HG03342 (cell line): ENCODE results near the gene LOC128125822.
A peak's percentile ranks its signal among the peaks of the same experiment; 100 is the strongest.

Experiments used
- ATAC-seq: cut with Tn5 transposase; IDR thresholded peaks from one replicate; pipeline ENCODE4 v1.9.1; 2021; ENCODE audit warnings: mild to moderate bottlenecking, moderate library complexity; ENCODE audit not compliant: unreplicated experiment

LOC128125822 gene

GRCh38 chr6:63554782-63555181 lies 17.5 kb upstream of the LOC128125822 start:
- no peak for ATAC-seq

GRCh38 chr6:63556369-63556768 lies 15.9 kb upstream of the LOC128125822 start:
- ATAC-seq = no peak

DNA sequence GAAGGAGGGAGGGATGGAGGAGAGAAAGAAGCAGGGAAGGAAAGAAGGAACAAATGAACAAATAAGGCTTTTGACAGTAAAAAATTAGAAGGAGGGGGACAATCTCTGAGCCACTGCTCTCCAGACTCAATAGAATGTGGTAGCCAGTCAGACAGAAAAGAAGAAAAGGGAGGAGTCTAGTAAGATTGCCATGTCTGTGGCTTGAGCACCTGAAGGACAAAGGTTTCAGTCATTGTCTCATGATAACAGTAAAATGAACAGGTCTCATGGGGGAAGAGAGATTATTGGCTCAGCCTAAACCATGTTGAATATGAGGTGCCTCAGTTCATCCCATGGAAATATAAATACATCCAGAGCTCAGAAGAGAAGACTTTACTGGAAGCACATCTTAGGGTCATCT lies 14.0 kb upstream of the LOC128125822 start:
- peak; percentile 53 for ATAC-seq

DNA sequence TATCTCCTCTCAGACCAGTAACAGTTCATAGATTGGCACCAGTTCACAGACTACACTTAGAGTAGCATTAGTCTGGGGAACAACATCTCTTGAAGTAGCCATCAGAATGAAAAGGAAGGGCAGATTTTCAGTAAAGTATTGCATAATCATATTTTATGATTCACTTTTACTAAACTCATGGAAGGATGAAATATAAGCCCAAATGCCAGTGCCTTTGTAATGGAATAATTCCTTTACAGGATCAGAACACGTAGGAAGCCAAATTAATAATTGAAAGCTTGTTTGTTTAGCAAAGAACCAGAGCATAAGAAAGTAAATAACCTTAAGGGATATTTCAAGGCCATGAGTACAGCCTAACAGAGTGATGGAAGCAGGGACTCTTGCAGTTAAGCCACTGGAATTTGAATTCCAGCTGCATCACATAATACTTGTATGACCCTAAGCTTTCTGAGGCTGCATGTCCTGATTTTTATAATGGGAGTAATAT lies 11.4 kb upstream of the LOC128125822 start:
- no peak for ATAC-seq

- no peak for ATAC-seq
Observed at GRCh38 chr6:63561288-63561687, 11.0 kb upstream of the LOC128125822 start.

DNA sequence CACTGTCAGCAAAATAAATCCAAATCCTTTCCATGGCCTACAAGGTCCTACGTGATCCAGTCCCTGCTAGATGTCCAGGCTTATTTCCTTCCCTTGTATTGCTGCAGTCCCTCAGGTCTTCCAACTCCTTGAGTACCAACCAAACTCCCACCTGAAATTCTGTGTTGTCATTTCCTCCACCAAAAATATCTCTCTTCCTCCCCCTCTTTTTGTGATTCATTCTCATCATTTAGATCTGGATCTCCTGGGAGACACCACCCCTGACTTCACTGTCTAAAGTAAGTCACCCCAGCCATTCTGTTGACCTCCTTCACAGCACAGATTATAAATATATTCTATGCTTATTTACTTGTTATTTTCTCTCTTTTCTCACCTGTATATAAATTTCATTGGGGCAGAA lies 9.0 kb upstream of the LOC128125822 start:
- ATAC-seq = no peak

- ATAC-seq = no peak
Observed at GRCh38 chr6:63565058-63565726, 7.1 kb upstream of the LOC128125822 start.

- no peak for ATAC-seq
Observed at GRCh38 chr6:63565727-63566596, 6.3 kb upstream of the LOC128125822 start.

DNA sequence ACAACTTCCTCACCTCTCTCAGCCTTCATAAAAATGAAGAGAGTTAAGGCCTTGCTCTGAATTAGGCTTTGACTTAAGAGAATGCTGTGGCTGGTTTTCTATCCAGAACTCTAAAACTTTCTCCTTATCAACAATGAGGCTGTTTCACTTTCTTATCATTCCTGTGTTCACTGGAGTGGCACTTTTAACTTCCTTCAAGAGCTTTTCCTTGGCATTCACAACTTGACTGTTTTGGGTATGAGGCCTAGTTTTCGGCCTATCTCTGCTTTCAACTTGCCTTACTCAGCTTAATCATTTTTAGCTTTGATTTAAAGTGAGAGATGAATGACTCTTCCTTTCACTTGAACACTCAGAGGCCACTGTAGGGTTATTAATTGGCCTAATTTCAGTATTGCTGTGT lies 4.3 kb upstream of the LOC128125822 start:
- no peak for ATAC-seq

GRCh38 chr6:63571361-63572043 lies 778 bp upstream of the LOC128125822 start:
- peak; percentile 1 for ATAC-seq

DNA sequence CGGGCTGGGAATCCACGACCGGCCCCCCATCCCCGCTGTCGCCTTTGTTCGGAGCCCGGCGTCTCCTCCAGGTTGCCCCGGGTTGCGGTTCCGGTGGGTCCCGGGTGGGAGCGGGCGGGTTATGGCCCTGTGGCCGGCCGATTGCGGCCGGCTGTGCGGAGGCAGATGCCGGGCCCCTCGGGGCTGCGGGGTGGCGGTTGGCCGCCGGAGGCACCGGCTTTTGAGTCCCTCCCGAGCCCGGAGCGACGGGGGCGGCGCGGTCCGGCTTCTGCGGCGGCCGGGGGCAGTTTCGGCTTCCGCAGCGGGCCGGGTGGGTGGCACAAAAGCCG lies 431 bp downstream of the LOC128125822 start:
- peak; percentile 2 for ATAC-seq

DNA sequence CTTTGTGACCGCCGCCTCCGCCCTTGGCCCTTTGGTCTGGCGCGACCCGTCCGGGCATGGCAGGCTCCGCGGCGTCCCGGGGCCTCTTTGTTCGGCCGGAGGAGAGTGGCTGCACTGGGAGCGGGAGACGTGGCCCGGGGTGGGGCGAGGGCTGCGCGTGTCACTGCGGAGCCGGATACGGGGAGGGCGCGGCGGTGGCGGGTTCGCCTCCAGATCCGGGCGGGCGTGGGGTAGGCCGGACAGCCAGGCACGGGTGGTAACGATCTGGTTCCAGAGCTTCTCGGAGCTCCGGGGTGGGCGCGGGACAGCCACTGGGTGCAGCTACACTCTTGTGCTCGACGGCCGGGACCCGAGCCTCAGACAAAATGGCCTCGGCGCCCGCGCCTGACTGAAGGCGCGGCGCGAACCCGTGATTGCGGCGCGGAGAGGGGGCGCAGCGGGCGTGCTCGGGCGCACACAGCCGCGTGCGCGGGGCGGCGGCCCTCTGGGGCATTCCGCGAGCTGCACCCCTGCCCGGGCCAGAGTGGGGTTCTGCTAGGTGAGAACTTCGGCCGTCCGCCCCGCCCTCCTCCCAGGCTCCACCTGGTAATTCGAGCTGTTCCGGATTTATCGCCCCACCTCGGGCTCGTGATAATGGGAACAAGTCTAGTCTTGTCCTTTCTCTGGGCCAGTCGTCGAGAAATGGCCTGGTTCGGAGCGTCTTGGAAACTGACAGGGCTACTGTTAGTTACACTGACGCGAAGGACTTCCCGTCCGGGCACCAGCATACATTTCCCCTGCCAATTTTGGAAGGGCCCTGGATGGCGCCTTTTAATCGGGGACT lies 1.0 kb downstream of the LOC128125822 start:
- ATAC-seq = peak; percentile 35

DNA sequence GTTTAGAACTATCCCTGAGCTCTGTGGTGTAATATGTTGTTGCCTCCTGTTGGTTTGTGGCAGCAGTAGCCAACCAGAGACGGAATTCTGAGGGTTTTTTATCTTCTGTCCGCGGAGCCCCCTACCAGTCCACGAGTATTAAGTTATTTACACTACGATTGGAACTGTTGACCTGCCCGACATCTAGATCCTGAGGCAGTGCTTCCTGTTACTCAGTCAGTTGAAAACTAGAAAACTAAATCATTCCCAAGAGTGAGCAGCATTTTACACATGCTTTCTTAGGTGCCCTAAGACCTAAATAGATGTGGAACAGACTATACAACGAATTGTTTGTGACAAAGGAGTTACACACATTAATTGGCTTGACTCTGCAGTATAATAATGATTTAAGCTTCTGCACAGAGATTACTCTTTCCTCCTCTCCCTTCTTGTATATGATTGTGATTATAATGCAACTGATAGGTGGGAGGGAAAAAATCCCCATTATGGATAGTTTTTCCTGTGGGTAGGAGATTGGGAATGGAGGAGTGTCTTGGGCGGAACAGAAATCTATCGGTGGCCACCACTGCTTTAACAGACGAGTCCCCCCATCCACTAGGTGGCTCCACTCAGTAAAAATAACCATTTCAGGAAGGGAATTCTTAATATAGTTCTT lies 1.7 kb downstream of the LOC128125822 start:
- ATAC-seq = peak; percentile 6

DNA sequence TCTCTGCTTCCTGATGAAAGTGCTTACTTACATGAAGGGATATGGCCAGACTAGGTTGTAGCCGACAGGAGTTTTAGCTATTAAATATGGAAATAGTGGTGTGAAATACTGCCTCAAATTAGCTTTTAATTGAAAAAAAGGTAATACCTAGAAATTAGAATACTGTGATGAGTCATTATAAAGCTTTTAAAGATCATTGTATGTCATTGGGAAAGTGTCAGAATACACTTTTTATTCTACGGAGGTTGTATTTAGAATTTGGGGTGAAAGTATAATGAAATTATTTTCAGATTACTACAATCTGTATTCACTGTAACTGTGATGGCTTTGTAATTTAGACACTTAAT lies 2.2 kb downstream of the LOC128125822 start:
- ATAC-seq = no peak

DNA sequence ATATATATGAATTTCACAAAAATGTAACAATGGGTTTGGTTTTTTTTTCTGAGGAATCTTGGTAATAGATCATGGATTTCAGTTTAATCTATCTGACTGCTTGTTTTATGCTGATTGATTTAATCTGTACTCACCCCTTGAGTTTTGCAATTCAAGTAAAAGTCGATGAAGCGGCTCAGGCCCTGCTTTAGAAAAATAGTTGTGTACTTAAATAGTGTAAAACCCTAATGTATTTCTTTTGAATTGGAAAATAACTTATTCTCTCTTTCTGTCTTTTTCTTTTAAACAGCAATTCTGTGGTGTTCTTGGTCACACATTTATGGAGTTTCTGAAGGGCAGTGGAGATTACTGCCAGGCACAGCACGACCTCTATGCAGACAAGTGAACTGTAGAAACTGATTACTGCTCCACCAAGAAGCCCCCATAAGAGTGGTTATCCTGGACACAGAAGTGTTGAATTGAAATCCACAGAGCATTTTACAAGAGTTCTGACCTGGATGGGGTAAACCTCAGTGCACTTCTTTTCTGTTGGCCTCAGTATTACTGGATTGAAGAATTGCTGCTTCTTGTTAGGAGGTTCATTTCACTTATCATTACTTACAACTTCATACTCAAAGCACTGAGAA lies 4.0 kb downstream of the LOC128125822 start:
- no peak for ATAC-seq

- no peak for ATAC-seq
Observed at GRCh38 chr6:63576985-63577712, 4.9 kb downstream of the LOC128125822 start.

DNA sequence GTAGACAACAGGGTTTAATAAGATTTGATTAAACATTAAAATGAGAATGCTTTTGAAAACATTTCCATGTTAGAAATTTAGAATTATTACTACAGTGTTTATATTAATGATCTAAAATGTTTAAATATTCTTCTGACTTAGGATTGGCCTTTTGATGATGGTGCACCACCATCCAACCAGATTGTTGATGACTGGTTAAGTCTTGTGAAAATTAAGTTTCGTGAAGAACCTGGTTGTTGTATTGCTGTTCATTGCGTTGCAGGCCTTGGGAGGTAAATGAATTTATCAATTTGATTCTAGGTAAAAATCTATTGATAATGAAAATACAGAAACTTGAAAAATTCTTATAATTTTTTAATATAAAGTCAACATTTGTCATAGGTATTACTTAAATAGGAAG lies 6.5 kb downstream of the LOC128125822 start:
- ATAC-seq = no peak

DNA sequence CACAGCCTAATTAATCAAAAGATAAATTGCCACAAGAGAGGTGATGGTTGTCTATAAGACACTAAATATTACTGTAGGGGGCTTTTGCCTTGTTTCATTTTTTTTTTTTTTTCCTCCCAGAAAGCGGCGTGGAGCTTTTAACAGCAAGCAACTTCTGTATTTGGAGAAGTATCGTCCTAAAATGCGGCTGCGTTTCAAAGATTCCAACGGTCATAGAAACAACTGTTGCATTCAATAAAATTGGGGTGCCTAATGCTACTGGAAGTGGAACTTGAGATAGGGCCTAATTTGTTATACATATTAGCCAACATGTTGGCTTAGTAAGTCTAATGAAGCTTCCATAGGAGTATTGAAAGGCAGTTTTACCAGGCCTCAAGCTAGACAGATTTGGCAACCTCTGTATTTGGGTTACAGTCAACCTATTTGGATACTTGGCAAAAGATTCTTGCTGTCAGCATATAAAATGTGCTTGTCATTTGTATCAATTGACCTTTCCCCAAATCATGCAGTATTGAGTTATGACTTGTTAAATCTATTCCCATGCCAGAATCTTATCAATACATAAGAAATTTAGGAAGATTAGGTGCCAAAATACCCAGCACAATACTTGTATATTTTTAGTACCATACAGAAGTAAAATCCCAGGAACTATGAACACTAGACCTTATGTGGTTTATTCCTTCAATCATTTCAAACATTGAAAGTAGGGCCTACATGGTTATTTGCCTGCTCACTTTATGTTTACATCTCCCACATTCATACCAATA lies 7.8 kb downstream of the LOC128125822 start:
- ATAC-seq = no peak

DNA sequence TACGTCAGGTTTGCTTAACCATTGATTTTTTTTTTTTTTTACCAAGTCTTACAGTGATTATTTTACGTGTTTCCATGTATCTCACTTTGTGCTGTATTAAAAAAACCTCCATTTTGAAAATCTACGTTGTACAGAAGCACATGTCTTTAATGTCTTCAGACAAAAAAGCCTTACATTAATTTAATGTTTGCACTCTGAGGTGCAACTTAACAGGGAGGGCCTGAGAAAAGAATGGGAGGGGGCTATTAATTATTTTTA lies 8.4 kb downstream of the LOC128125822 start:
- no peak for ATAC-seq
